ENCODE results near the gene GALNT16. TPM values are rescaled to one million over a fixed set of nuclear protein-coding genes. Genes with fewer than 3 reads are reported as not detected.

The GALNT16 gene
- total RNA-seq, 2 experiments from 2014 or later = 0.09 TPM; not detected in 1

- Histone ChIP-seq H4K20me1 (ENCODE audit: insufficient read depth, low read length) (no peaks in the 10 kb centered on the region), H3K9me2 (ENCODE audit: insufficient read depth, low read length) (no peaks in the 10 kb centered on the region), H3K36me3 (ENCODE audit: insufficient read depth, low read length) (no peaks in the 10 kb centered on the region), H3K27ac (ENCODE audit: low read depth, low read length, poor library complexity, severe bottlenecking) (no peak overlapping the region), H3K4me2 (ENCODE audit: low read length) (no peak overlapping the region), H3K9me3 (ENCODE audit: low read length) (no peaks in the 10 kb centered on the region), H2AFZ (ENCODE audit: low read length) (no peak overlapping the region), H3K4me3 (ENCODE audit: low read depth, low read length, poor library complexity, severe bottlenecking) (no peak overlapping the region), H3K79me2 (ENCODE audit: insufficient read depth, low read depth, low read length) (no peaks in the 10 kb centered on the region), H3K4me1 (ENCODE audit: insufficient read depth, low read length, poor library complexity, severe bottlenecking) (no peaks in the 10 kb centered on the region)
- DNase-seq (ENCODE audit: low spot score) = no peak
- ChIA-PET CTCF (ENCODE audit: unreplicated experiment) (no interaction called here), POLR2A (no interaction called here)
- intact Hi-C loops (cut with micrococcal nuclease; ENCODE audit: unreplicated experiment) = no loop called here
- BruUV-seq (replicated peaks) = no TSS peak
- TF ChIP-seq EZH2phosphoT487 (IDR thresholded peaks at IDR 0.05; ENCODE audit: borderline replicate concordance, low read depth, low read length) (no peak), CTCF (conservative IDR thresholded peaks at IDR 0.05; ENCODE audit: low read length) (no peak)
Measured at GRCh38 chr14:69300601-69301221, 40.8 kb downstream of the GALNT16 start.

GRCh38 chr14:69303086-69303485, 43.1 kb downstream of the GALNT16 start:
- POLR2A ChIA-PET = interaction anchor here (0.6 kb wide), 2 partner anchors 32 to 443 kb away, joined by 3 read pairs; no protein-coding TSS in a partner anchor
- no peak for DNase-seq (ENCODE audit: low spot score)

More at GRCh38 chr14:69303086-69303485, 43.1 kb downstream of the GALNT16 start:
- no peaks in the 10 kb centered on the region for H3K36me3 ChIP-seq (ENCODE audit: insufficient read depth, low read length)
- no peaks in the 10 kb centered on the region for H3K9me3 ChIP-seq (ENCODE audit: low read length)
- H3K4me3 ChIP-seq (ENCODE audit: low read depth, low read length, poor library complexity, severe bottlenecking) = no peak overlapping the region
- TF ChIP-seq CTCF (conservative IDR thresholded peaks at IDR 0.05; ENCODE audit: low read length) (no peak), EZH2phosphoT487 (IDR thresholded peaks at IDR 0.05; ENCODE audit: borderline replicate concordance, low read depth, low read length) (no peak)
- H3K4me2 ChIP-seq (ENCODE audit: low read length) = no peak overlapping the region
- no peaks in the 10 kb centered on the region for H3K9me2 ChIP-seq (ENCODE audit: insufficient read depth, low read length)
- H3K27ac ChIP-seq (ENCODE audit: low read depth, low read length, poor library complexity, severe bottlenecking) = no peak overlapping the region
- CTCF ChIA-PET (ENCODE audit: unreplicated experiment) = no interaction called here
- no peak overlapping the region for H2AFZ ChIP-seq (ENCODE audit: low read length)
- no peaks in the 10 kb centered on the region for H4K20me1 ChIP-seq (ENCODE audit: insufficient read depth, low read length)
- H3K79me2 ChIP-seq (ENCODE audit: insufficient read depth, low read depth, low read length) = no peaks in the 10 kb centered on the region
- BruUV-seq (replicated peaks) = no TSS peak
- intact Hi-C loops (cut with micrococcal nuclease; ENCODE audit: unreplicated experiment) = no loop called here
- no peaks in the 10 kb centered on the region for H3K4me1 ChIP-seq (ENCODE audit: insufficient read depth, low read length, poor library complexity, severe bottlenecking)

Data from OCI-LY7 (cell line).